Activated CD8-positive, alpha-beta memory T cell treated with anti-CD3 and anti-CD28 coated beads, Interleukin-2, amount 50 U/mL, for 24 hours (primary cell): ENCODE results near the gene CACNA1C.

ENCODE experiments used
- DNase-seq: peaks from one replicate; pipeline ENCODE4 v3.0.0-alpha.2; 2020; ENCODE audit errors: extremely low read depth

CACNA1C gene

GRCh38 chr12:2643576-2644135 is 590.9 kb downstream of the CACNA1C start:
- no peak for DNase-seq

GRCh38 chr12:2644683-2645405 is 592.1 kb downstream of the CACNA1C start:
- DNase-seq, result no peak

GRCh38 chr12:2645460-2645859 is 592.7 kb downstream of the CACNA1C start:
- DNase-seq, result no peak

GRCh38 chr12:2646341-2646740 is 593.6 kb downstream of the CACNA1C start:
- DNase-seq, result no peak

- no peak for DNase-seq
Observed at GRCh38 chr12:2647186-2647585, 594.4 kb downstream of the CACNA1C start.

- DNase-seq, result no peak
Observed at GRCh38 chr12:2648406-2648805, 595.6 kb downstream of the CACNA1C start.

- DNase-seq, result no peak
Observed at GRCh38 chr12:2649201-2650030, 596.6 kb downstream of the CACNA1C start.

- no peak for DNase-seq
Observed at GRCh38 chr12:2650261-2651067, 597.7 kb downstream of the CACNA1C start.

- no peak for DNase-seq
Observed at GRCh38 chr12:2651068-2651965, 598.5 kb downstream of the CACNA1C start.

- no peak for DNase-seq
Observed at GRCh38 chr12:2652011-2652400, 599.2 kb downstream of the CACNA1C start.

GRCh38 chr12:2652401-2653081 is 599.8 kb downstream of the CACNA1C start:
- DNase-seq, result no peak

- DNase-seq, result no peak
Observed at GRCh38 chr12:2653461-2653965, 600.7 kb downstream of the CACNA1C start.

- no peak for DNase-seq
Observed at GRCh38 chr12:2654311-2654710, 601.5 kb downstream of the CACNA1C start.

- no peak for DNase-seq
Observed at GRCh38 chr12:2654741-2655140, 602.0 kb downstream of the CACNA1C start.

GRCh38 chr12:2662524-2662923 is 609.7 kb downstream of the CACNA1C start:
- no peak for DNase-seq

GRCh38 chr12:2664721-2665577 is 612.2 kb downstream of the CACNA1C start:
- no peak for DNase-seq

GRCh38 chr12:2666411-2666810 is 613.6 kb downstream of the CACNA1C start:
- DNase-seq, result no peak

GRCh38 chr12:2666846-2667245 is 614.1 kb downstream of the CACNA1C start:
- no peak for DNase-seq
